HepG2 (cell line): ENCODE data around the gene BIVM. TPM values are rescaled to one million over a fixed set of nuclear protein-coding genes. Genes with fewer than 3 reads are reported as not detected.

ENCODE experiments used
- ELF4 ChIP-seq: sonication (generic); formaldehyde crosslinking; IDR thresholded peaks from 2 replicates; pipeline ENCODE4 v1.5.0; 2020; ENCODE audit warnings: missing genetic modification reagents, mild to moderate bottlenecking, moderate library complexity, borderline replicate concordance
- EP300 ChIP-seq, 3 experiments: sonication (generic) in 1 of 3; formaldehyde crosslinking in 1 of 3; IDR thresholded peaks; 2 replicates each; pipeline versions ENCODE4 v1.5.1 to v1.6.1; 2011 to 2020; ENCODE audit warnings: low read depth in 2 of 3, low read length in 2 of 3, borderline replicate concordance in 1 of 3, improper control_type of control experiment in 1 of 3, mild to moderate bottlenecking in 1 of 3, missing genetic modification reagents in 1 of 3, moderate library complexity in 1 of 3
- EZH2 ChIP-seq: conservative IDR thresholded peaks from 2 replicates; pipeline ENCODE4 v1.6.1; 2012; ENCODE audit warnings: mild to moderate bottlenecking, low read depth, low read length, moderate library complexity
- FOXA3 ChIP-seq: IDR thresholded peaks from 2 replicates; pipeline ENCODE4 v1.6.1; 2016; ENCODE audit warnings: missing genetic modification reagents, missing compliant biosample characterization
- FOXP4 ChIP-seq: sonication (generic); formaldehyde crosslinking; IDR thresholded peaks from 2 replicates; pipeline ENCODE4 v1.4.0; 2020; ENCODE audit warnings: missing genetic modification reagents
- HMGA1 ChIP-seq: sonication (generic); formaldehyde crosslinking; conservative IDR thresholded peaks from 2 replicates; pipeline ENCODE4 v1.4.0; 2020; ENCODE audit warnings: missing genetic modification reagents
- MTA3 ChIP-seq: sonication (generic); formaldehyde crosslinking; IDR thresholded peaks from 2 replicates; pipeline ENCODE4 v1.4.0; 2020; ENCODE audit warnings: missing genetic modification reagents
- PHF5A ChIP-seq: IDR thresholded peaks from one replicate; pipeline ENCODE4 v1.6.1; 2018; ENCODE audit warnings: low read depth, missing genetic modification reagents; ENCODE audit not compliant: unreplicated experiment
- RFXAP ChIP-seq: sonication (generic); formaldehyde crosslinking; IDR thresholded peaks from 2 replicates; pipeline ENCODE4 v1.4.0; 2020; ENCODE audit warnings: missing genetic modification reagents, borderline replicate concordance
- XRCC5 ChIP-seq: fragments of 200-400 bp; formaldehyde crosslinking; optimal IDR thresholded peaks from 2 replicates; pipeline ENCODE3; 2017; ENCODE audit warnings: mild to moderate bottlenecking, low read length
- YEATS2 ChIP-seq: sonication (generic); formaldehyde crosslinking; IDR thresholded peaks from 2 replicates; pipeline ENCODE4 v1.4.0; 2020; ENCODE audit warnings: missing genetic modification reagents, borderline replicate concordance
- ZBTB8A ChIP-seq: sonication (generic); formaldehyde crosslinking; IDR thresholded peaks from 2 replicates; pipeline ENCODE4 v1.4.0; 2020; ENCODE audit warnings: mild to moderate bottlenecking, low read depth, missing genetic modification reagents, borderline replicate concordance
- ZFY ChIP-seq: sonication (generic); formaldehyde crosslinking; IDR thresholded peaks from 2 replicates; pipeline ENCODE4 v1.4.0; 2020; ENCODE audit warnings: missing genetic modification reagents
- ZMYM4 ChIP-seq: sonication (generic); formaldehyde crosslinking; IDR thresholded peaks from 2 replicates; pipeline ENCODE4 v1.8.1; 2023; ENCODE audit warnings: mild to moderate bottlenecking, missing genetic modification reagents
- ZNF225 ChIP-seq: sonication (generic); formaldehyde crosslinking; IDR thresholded peaks from 2 replicates; pipeline ENCODE4 v1.4.0; 2020; ENCODE audit warnings: mild to moderate bottlenecking, missing genetic modification reagents
- ZNF263 ChIP-seq: sonication (generic); formaldehyde crosslinking; IDR thresholded peaks from 2 replicates; pipeline ENCODE4 v1.4.0; 2020; ENCODE audit warnings: missing genetic modification reagents
- ZNF30 ChIP-seq: sonication (generic); formaldehyde crosslinking; IDR thresholded peaks from 2 replicates; pipeline ENCODE4 v1.5.0; 2020; ENCODE audit warnings: mild to moderate bottlenecking, missing genetic modification reagents
- ZNF800 ChIP-seq: sonication (generic); formaldehyde crosslinking; IDR thresholded peaks from 2 replicates; pipeline ENCODE4 v1.4.0; 2020; ENCODE audit warnings: missing genetic modification reagents
- polyA plus RNA-seq, 8 experiments: library from polyadenylated mRNA; depleted of rRNA in 3 of 8; stranded (reverse) in 7 of 8; unstranded in 1 of 8; fragments of >200 nt; fragmentation: Illumina TruSeq in 4 of 8; extraction: Trizol in 4 of 8; gene quantifications; 2 replicates each; pipeline versions ENCODE4 v1.2.1 to v1.2.3, GENCODE V29; 2011 to 2016; ENCODE audit warnings: low read depth in 4 of 8, missing spikeins in 1 of 8, mixed read lengths in 1 of 8; ENCODE audit not compliant: insufficient read depth in 1 of 8
- total RNA-seq, 5 experiments: library from RNA; depleted of rRNA; stranded (reverse); fragments of >200 nt; fragmentation: Illumina TruSeq; extraction: Trizol; gene quantifications; 2 replicates each; pipeline ENCODE4 v1.2.3, GENCODE V29; 2016; ENCODE audit warnings: low read depth in 1 of 5
- TF ChIP-seq, protein P1 (sequence below): sonication (generic); formaldehyde crosslinking; IDR thresholded peaks from 2 replicates; pipeline ENCODE4 v1.4.0; 2020; ENCODE audit warnings: missing genetic modification reagents
- TF ChIP-seq, protein P2 (sequence below), 2 experiments: fragments of 450-650 bp in 1 of 2; sonication (generic) in 1 of 2; formaldehyde crosslinking; IDR thresholded peaks; 2 replicates each; pipeline versions ENCODE4 v1.5.0 to v1.8.0; 2020 to 2022; ENCODE audit warnings: mild to moderate bottlenecking in 1 of 2, missing genetic modification reagents in 1 of 2
- TF ChIP-seq, protein P3 (sequence below): sonication (generic); formaldehyde crosslinking; IDR thresholded peaks from 2 replicates; pipeline ENCODE4 v1.4.0; 2020; ENCODE audit warnings: low read depth, mild to moderate bottlenecking, missing genetic modification reagents

BIVM gene
- total and polyA plus RNA-seq, 2 of the 13 experiments (the other 11 are each of a cell fraction or from before 2014, with no cell fraction given), result 10.4 to 15.8 TPM

DNA sequence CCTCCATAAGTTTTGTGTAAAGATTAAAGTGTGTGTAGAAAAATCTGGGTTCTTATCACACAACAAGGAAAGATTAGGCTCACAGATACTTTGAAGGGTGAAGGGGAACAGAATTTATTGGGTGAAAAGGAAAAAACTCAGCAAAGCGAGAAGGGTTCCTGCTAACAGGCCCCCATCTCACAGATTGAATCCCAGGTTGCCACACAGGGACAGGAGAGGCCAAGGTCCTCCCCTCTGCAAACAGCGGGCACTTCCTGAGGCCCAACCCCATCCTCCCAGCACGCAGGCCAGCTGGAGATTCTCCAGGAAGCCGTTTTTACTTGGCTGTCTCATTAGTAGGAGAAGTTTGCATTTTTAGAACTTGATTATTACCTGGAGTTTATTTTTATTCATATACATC is 31.7 kb downstream of the BIVM start (continued):
- TF ChIP-seq, protein P1, sequence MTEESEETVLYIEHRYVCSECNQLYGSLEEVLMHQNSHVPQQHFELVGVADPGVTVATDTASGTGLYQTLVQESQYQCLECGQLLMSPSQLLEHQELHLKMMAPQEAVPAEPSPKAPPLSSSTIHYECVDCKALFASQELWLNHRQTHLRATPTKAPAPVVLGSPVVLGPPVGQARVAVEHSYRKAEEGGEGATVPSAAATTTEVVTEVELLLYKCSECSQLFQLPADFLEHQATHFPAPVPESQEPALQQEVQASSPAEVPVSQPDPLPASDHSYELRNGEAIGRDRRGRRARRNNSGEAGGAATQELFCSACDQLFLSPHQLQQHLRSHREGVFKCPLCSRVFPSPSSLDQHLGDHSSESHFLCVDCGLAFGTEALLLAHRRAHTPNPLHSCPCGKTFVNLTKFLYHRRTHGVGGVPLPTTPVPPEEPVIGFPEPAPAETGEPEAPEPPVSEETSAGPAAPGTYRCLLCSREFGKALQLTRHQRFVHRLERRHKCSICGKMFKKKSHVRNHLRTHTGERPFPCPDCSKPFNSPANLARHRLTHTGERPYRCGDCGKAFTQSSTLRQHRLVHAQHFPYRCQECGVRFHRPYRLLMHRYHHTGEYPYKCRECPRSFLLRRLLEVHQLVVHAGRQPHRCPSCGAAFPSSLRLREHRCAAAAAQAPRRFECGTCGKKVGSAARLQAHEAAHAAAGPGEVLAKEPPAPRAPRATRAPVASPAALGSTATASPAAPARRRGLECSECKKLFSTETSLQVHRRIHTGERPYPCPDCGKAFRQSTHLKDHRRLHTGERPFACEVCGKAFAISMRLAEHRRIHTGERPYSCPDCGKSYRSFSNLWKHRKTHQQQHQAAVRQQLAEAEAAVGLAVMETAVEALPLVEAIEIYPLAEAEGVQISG (CRISPR knock-in tag), result peak; percentile 64
- TF ChIP-seq FOXP4 (CRISPR knock-in tag) (peak; percentile 56), ZBTB8A (CRISPR knock-in tag) (no peak), HMGA1 (no peak), ZMYM4 (peak; percentile 68), ZNF225 (CRISPR knock-in tag) (no peak), ZNF263 (peak; percentile 68), EP300 (IDR thresholded peaks at IDR 0.05; ENCODE audit: low read depth in 2 of 2, low read length in 2 of 2) (peak in 1 of 2 experiments; percentile 58; a peak in 2 of 4 replicates), EP300 (CRISPR knock-in tag; IDR thresholded peaks at IDR 0.05; ENCODE audit: borderline replicate concordance) (no peak), ZNF30 (no peak), ZNF800 (CRISPR knock-in tag) (0 out of 2 replicates have a peak, but pooled peaks have one; percentile 26), ZFY (CRISPR knock-in tag) (peak; percentile 73), ELF4 (CRISPR knock-in tag) (0 out of 2 replicates have a peak, but pooled peaks have one; percentile 38), RFXAP (CRISPR knock-in tag) (0 out of 2 replicates have a peak, but pooled peaks have one; percentile 48), EZH2 (no peak), XRCC5 (peak; percentile 54), MTA3 (CRISPR knock-in tag) (no peak), PHF5A (CRISPR knock-in tag) (peak; percentile 66), YEATS2 (peak; percentile 58; the same call in 1 of the 2 replicates), FOXA3 (CRISPR knock-in tag) (peak; percentile 76)
- TF ChIP-seq, protein P2, sequence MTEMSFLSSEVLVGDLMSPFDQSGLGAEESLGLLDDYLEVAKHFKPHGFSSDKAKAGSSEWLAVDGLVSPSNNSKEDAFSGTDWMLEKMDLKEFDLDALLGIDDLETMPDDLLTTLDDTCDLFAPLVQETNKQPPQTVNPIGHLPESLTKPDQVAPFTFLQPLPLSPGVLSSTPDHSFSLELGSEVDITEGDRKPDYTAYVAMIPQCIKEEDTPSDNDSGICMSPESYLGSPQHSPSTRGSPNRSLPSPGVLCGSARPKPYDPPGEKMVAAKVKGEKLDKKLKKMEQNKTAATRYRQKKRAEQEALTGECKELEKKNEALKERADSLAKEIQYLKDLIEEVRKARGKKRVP (CRISPR knock-in tag; IDR thresholded peaks at IDR 0.05), result no peak
- TF ChIP-seq, protein P3, sequence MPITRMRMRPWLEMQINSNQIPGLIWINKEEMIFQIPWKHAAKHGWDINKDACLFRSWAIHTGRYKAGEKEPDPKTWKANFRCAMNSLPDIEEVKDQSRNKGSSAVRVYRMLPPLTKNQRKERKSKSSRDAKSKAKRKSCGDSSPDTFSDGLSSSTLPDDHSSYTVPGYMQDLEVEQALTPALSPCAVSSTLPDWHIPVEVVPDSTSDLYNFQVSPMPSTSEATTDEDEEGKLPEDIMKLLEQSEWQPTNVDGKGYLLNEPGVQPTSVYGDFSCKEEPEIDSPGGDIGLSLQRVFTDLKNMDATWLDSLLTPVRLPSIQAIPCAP (CRISPR knock-in tag), result no peak
